ENCODE measurements around the gene KCNQ1.

The KCNQ1 gene

GRCh38 chr11:2794046-2794967 is 349.5 kb downstream of the KCNQ1 start:
- Histone ChIP-seq H3K27ac (ENCODE audit: insufficient read depth, low read length, poor library complexity, severe bottlenecking) (no peak overlapping the region), H3K4me3 (ENCODE audit: insufficient read depth, low read depth, low read length, poor library complexity, severe bottlenecking) (no peak overlapping the region), H3K9me3 (ENCODE audit: control insufficient read depth, low read length) (no peaks in the 10 kb centered on the region), H3K36me3 (ENCODE audit: control insufficient read depth, insufficient read depth, low read length) (no peaks in the 10 kb centered on the region), H3K4me1 (ENCODE audit: control insufficient read depth, insufficient read depth, low read length, poor library complexity, severe bottlenecking) (peaks cover 6% of the 10 kb centered on the region), H3K27me3 (replicated peaks; ENCODE audit: control insufficient read depth, insufficient read depth, low read length, poor library complexity, severe bottlenecking) (no peaks in the 10 kb centered on the region)
- no peak for DNase-seq

GRCh38 chr11:2794968-2795322 is 350.1 kb downstream of the KCNQ1 start:
- Histone ChIP-seq H3K36me3 (ENCODE audit: control insufficient read depth, insufficient read depth, low read length) (no peaks in the 10 kb centered on the region), H3K27ac (ENCODE audit: insufficient read depth, low read length, poor library complexity, severe bottlenecking) (no peak overlapping the region), H3K4me3 (ENCODE audit: insufficient read depth, low read depth, low read length, poor library complexity, severe bottlenecking) (no peak overlapping the region), H3K9me3 (ENCODE audit: control insufficient read depth, low read length) (no peaks in the 10 kb centered on the region), H3K27me3 (replicated peaks; ENCODE audit: control insufficient read depth, insufficient read depth, low read length, poor library complexity, severe bottlenecking) (no peaks in the 10 kb centered on the region), H3K4me1 (ENCODE audit: control insufficient read depth, insufficient read depth, low read length, poor library complexity, severe bottlenecking) (peaks cover 6% of the 10 kb centered on the region)
- DNase-seq = no peak

GRCh38 chr11:2795491-2795991 is 350.7 kb downstream of the KCNQ1 start:
- no peak for DNase-seq
- Histone ChIP-seq H3K27me3 (replicated peaks; ENCODE audit: control insufficient read depth, insufficient read depth, low read length, poor library complexity, severe bottlenecking) (no peaks in the 10 kb centered on the region), H3K4me3 (ENCODE audit: insufficient read depth, low read depth, low read length, poor library complexity, severe bottlenecking) (no peak overlapping the region), H3K36me3 (ENCODE audit: control insufficient read depth, insufficient read depth, low read length) (no peaks in the 10 kb centered on the region), H3K4me1 (ENCODE audit: control insufficient read depth, insufficient read depth, low read length, poor library complexity, severe bottlenecking) (peaks cover 6% of the 10 kb centered on the region), H3K9me3 (ENCODE audit: control insufficient read depth, low read length) (no peaks in the 10 kb centered on the region), H3K27ac (ENCODE audit: insufficient read depth, low read length, poor library complexity, severe bottlenecking) (no peak overlapping the region)

GRCh38 chr11:2796091-2796490 is 351.3 kb downstream of the KCNQ1 start:
- H3K36me3 ChIP-seq (ENCODE audit: control insufficient read depth, insufficient read depth, low read length) = no peaks in the 10 kb centered on the region
- H3K27me3 ChIP-seq (replicated peaks; ENCODE audit: control insufficient read depth, insufficient read depth, low read length, poor library complexity, severe bottlenecking) = no peaks in the 10 kb centered on the region
- DNase-seq = no peak
- no peak overlapping the region for H3K27ac ChIP-seq (ENCODE audit: insufficient read depth, low read length, poor library complexity, severe bottlenecking)
- H3K4me1 ChIP-seq (ENCODE audit: control insufficient read depth, insufficient read depth, low read length, poor library complexity, severe bottlenecking) = peaks cover 4% of the 10 kb centered on the region
- no peak overlapping the region for H3K4me3 ChIP-seq (ENCODE audit: insufficient read depth, low read depth, low read length, poor library complexity, severe bottlenecking)
- H3K9me3 ChIP-seq (ENCODE audit: control insufficient read depth, low read length) = no peaks in the 10 kb centered on the region

GRCh38 chr11:2796508-2797113 is 351.8 kb downstream of the KCNQ1 start:
- Histone ChIP-seq H3K4me1 (ENCODE audit: control insufficient read depth, insufficient read depth, low read length, poor library complexity, severe bottlenecking) (no peaks in the 10 kb centered on the region), H3K4me3 (ENCODE audit: insufficient read depth, low read depth, low read length, poor library complexity, severe bottlenecking) (no peak overlapping the region), H3K27me3 (replicated peaks; ENCODE audit: control insufficient read depth, insufficient read depth, low read length, poor library complexity, severe bottlenecking) (no peaks in the 10 kb centered on the region), H3K36me3 (ENCODE audit: control insufficient read depth, insufficient read depth, low read length) (no peaks in the 10 kb centered on the region), H3K27ac (ENCODE audit: insufficient read depth, low read length, poor library complexity, severe bottlenecking) (no peak overlapping the region), H3K9me3 (ENCODE audit: control insufficient read depth, low read length) (no peaks in the 10 kb centered on the region)
- no peak for DNase-seq

GRCh38 chr11:2797121-2797711 is 352.4 kb downstream of the KCNQ1 start:
- DNase-seq = no peak
- Histone ChIP-seq H3K4me3 (ENCODE audit: insufficient read depth, low read depth, low read length, poor library complexity, severe bottlenecking) (no peak overlapping the region), H3K27ac (ENCODE audit: insufficient read depth, low read length, poor library complexity, severe bottlenecking) (no peak overlapping the region), H3K36me3 (ENCODE audit: control insufficient read depth, insufficient read depth, low read length) (no peaks in the 10 kb centered on the region), H3K4me1 (ENCODE audit: control insufficient read depth, insufficient read depth, low read length, poor library complexity, severe bottlenecking) (no peaks in the 10 kb centered on the region), H3K27me3 (replicated peaks; ENCODE audit: control insufficient read depth, insufficient read depth, low read length, poor library complexity, severe bottlenecking) (no peaks in the 10 kb centered on the region), H3K9me3 (ENCODE audit: control insufficient read depth, low read length) (no peaks in the 10 kb centered on the region)

GRCh38 chr11:2797741-2798361 is 353.0 kb downstream of the KCNQ1 start:
- Histone ChIP-seq H3K9me3 (ENCODE audit: control insufficient read depth, low read length) (no peaks in the 10 kb centered on the region), H3K27ac (ENCODE audit: insufficient read depth, low read length, poor library complexity, severe bottlenecking) (no peak overlapping the region), H3K27me3 (replicated peaks; ENCODE audit: control insufficient read depth, insufficient read depth, low read length, poor library complexity, severe bottlenecking) (no peaks in the 10 kb centered on the region), H3K36me3 (ENCODE audit: control insufficient read depth, insufficient read depth, low read length) (no peaks in the 10 kb centered on the region), H3K4me1 (ENCODE audit: control insufficient read depth, insufficient read depth, low read length, poor library complexity, severe bottlenecking) (no peaks in the 10 kb centered on the region), H3K4me3 (ENCODE audit: insufficient read depth, low read depth, low read length, poor library complexity, severe bottlenecking) (no peak overlapping the region)
- DNase-seq = no peak

- no peak for DNase-seq
- no peaks in the 10 kb centered on the region for H3K4me1 ChIP-seq (ENCODE audit: control insufficient read depth, insufficient read depth, low read length, poor library complexity, severe bottlenecking)
- no peak overlapping the region for H3K27ac ChIP-seq (ENCODE audit: insufficient read depth, low read length, poor library complexity, severe bottlenecking)
These were observed 354.3 kb downstream of the KCNQ1 start for GRCh38 chr11:2798951-2799761.

GRCh38 chr11:2799881-2800654 is 355.3 kb downstream of the KCNQ1 start:
- Histone ChIP-seq H3K27me3 (replicated peaks; ENCODE audit: control insufficient read depth, insufficient read depth, low read length, poor library complexity, severe bottlenecking) (no peaks in the 10 kb centered on the region), H3K4me3 (ENCODE audit: insufficient read depth, low read depth, low read length, poor library complexity, severe bottlenecking) (no peak overlapping the region), H3K4me1 (ENCODE audit: control insufficient read depth, insufficient read depth, low read length, poor library complexity, severe bottlenecking) (no peaks in the 10 kb centered on the region), H3K9me3 (ENCODE audit: control insufficient read depth, low read length) (no peaks in the 10 kb centered on the region), H3K36me3 (ENCODE audit: control insufficient read depth, insufficient read depth, low read length) (no peaks in the 10 kb centered on the region), H3K27ac (ENCODE audit: insufficient read depth, low read length, poor library complexity, severe bottlenecking) (no peak overlapping the region)
- DNase-seq = no peak

More at GRCh38 chr11:2798951-2799761, 354.3 kb downstream of the KCNQ1 start:
- no peaks in the 10 kb centered on the region for H3K9me3 ChIP-seq (ENCODE audit: control insufficient read depth, low read length)
- no peaks in the 10 kb centered on the region for H3K27me3 ChIP-seq (replicated peaks; ENCODE audit: control insufficient read depth, insufficient read depth, low read length, poor library complexity, severe bottlenecking)
- no peaks in the 10 kb centered on the region for H3K36me3 ChIP-seq (ENCODE audit: control insufficient read depth, insufficient read depth, low read length)
- H3K4me3 ChIP-seq (ENCODE audit: insufficient read depth, low read depth, low read length, poor library complexity, severe bottlenecking) = no peak overlapping the region
